ENCODE results near the gene PTPRF.

GRCh38 chr1:43531906-43532584 lies 1.4 kb downstream of the PTPRF start:
- TF ChIP-seq CTCF (IDR thresholded peaks at IDR 0.05) (no peak), ZFX (IDR thresholded peaks at IDR 0.05; ENCODE audit: borderline replicate concordance) (no peak)

All from 22Rv1 (cell line).